ENCODE results near the gene PDLIM7. TPM values are rescaled to one million over a fixed set of nuclear protein-coding genes. Genes with fewer than 3 reads are reported as not detected.

Gene PDLIM7
- total and polyA plus RNA-seq, 2 of the 8 experiments (the other 6 are each of a cell fraction or from before 2014, with no cell fraction given): 67.3 to 94.2 TPM

- H3K14ac ChIP-seq (ENCODE audit: insufficient read length): no peak within 1 kb of the TSS
- H2BK5ac ChIP-seq (ENCODE audit: low read depth, low read length): peak within 1 kb of the TSS; percentile 71
- no peak within 1 kb of the TSS; the same call in 1 of the 2 replicates for H2BK12ac ChIP-seq (ENCODE audit: low read depth, low read length)
- H3K23me2 ChIP-seq (ENCODE audit: low read depth, low read length): no peaks in the 10 kb centered on the region
- 85% methylated on average over 13 of the region's 20 CpGs; no CpG with 5 or more reads in 1 of the 2 experiments for WGBS, 2 experiments (ENCODE audit: extremely low coverage in 1 of 2, insufficient coverage in 1 of 2, insufficient read length in 1 of 2, insufficient replicate concordance in 2 of 2, low coverage in 1 of 2, low lambda C conversion rate in 2 of 2, missing lambda C conversion rate in 1 of 2)
- DNase-seq (ENCODE audit: low read depth in 1 of 2, low spot score in 2 of 2) (no peak), FAIRE-seq (no peak)
- H2BK120ac ChIP-seq (replicated peaks; ENCODE audit: low read depth, low read length): no peak within 1 kb of the TSS
- H3K18ac ChIP-seq (ENCODE audit: extremely low read depth, low read length): no peak within 1 kb of the TSS
- H4K20me1 ChIP-seq (replicated peaks in 1 of 2; ENCODE audit: control insufficient read depth in 1 of 2, insufficient read depth in 2 of 2, low read length in 2 of 2): peaks cover 0 to 17% of the 10 kb centered on the region in 2 experiments
- ChIA-PET POLR2A (ENCODE audit: partially characterized antibody) (interaction anchor here (1.5 to 65.5 kb wide), 4 partner anchors 10 to 44 kb away, joined by 3 to 3349 read pairs (median 7); partner anchors contain the start of genes DBN1, FAM193B, PDLIM7 and PRR7), CTCF (ENCODE audit: partially characterized antibody) (interaction anchor here (0.6 to 20.8 kb wide), 7 partner anchors 9 to 743 kb away, joined by 3 to 306 read pairs (median 3); partner anchors contain the start of gene PDLIM7)
- no peak within 1 kb of the TSS for H4K5ac ChIP-seq (ENCODE audit: insufficient read length, low read depth, low read length)
- no peak within 1 kb of the TSS for H2AFZ ChIP-seq (ENCODE audit: low read length)
- H3K4me3 ChIP-seq (ENCODE audit: extremely low read depth in 1 of 4, insufficient read depth in 2 of 4, low read depth in 3 of 4, low read length in 4 of 4): no peak within 1 kb of the TSS
- no peaks in the 10 kb centered on the region for H3K9me3 ChIP-seq (ENCODE audit: insufficient read depth in 2 of 2, low read depth in 1 of 2, low read length in 1 of 2)
- H4K91ac ChIP-seq (replicated peaks; ENCODE audit: insufficient read length, low read length): no peak within 1 kb of the TSS
- H3K56ac ChIP-seq (replicated peaks; ENCODE audit: insufficient read length, low read depth, low read length): no peak within 1 kb of the TSS
- H3K9ac ChIP-seq (replicated peaks in 1 of 4; ENCODE audit: extremely low read depth in 1 of 4, low read depth in 3 of 4, low read length in 3 of 4): no peak within 1 kb of the TSS
- no peaks in the 10 kb centered on the region for H3K79me2 ChIP-seq (ENCODE audit: control insufficient read depth in 1 of 2, insufficient read depth in 2 of 2, low read length in 2 of 2)
- no peak within 1 kb of the TSS for H3K4ac ChIP-seq (replicated peaks; ENCODE audit: insufficient read length, low read depth, low read length)
- H3K4me2 ChIP-seq (ENCODE audit: insufficient read depth in 1 of 2, low read depth in 2 of 2, low read length in 2 of 2): no peak within 1 kb of the TSS
- no peak within 1 kb of the TSS for H3K23ac ChIP-seq (ENCODE audit: insufficient read length)
- 0 out of 2 replicates have a peak within 1 kb of the TSS, but pooled peaks have one; percentile 75 for H2AK5ac ChIP-seq (ENCODE audit: low read depth, low read length)
- no peaks in the 10 kb centered on the region for H3K27me3 ChIP-seq (replicated peaks in 1 of 4; ENCODE audit: control insufficient read depth in 3 of 4, extremely low read depth in 1 of 4, insufficient read depth in 3 of 4, low read length in 3 of 4)
- peak within 1 kb of the TSS; percentile 89; the same call in 1 of the 2 replicates for H4K8ac ChIP-seq (ENCODE audit: extremely low read depth, insufficient read depth, low read length)
- H3K27ac ChIP-seq (ENCODE audit: low read depth, low read length): no peak within 1 kb of the TSS
- peaks cover 19 to 39% (median 36%) of the 10 kb centered on the region in 4 experiments for H3K36me3 ChIP-seq (ENCODE audit: control insufficient read depth in 2 of 4, insufficient read depth in 4 of 4, low read length in 3 of 4)
- no peak within 1 kb of the TSS for H2BK20ac ChIP-seq (ENCODE audit: low read length)
- no peaks in the 10 kb centered on the region for H3K79me1 ChIP-seq (ENCODE audit: low read depth, low read length)
- 0 out of 2 replicates have a peak within 1 kb of the TSS, but pooled peaks have one; percentile 29 for H2BK15ac ChIP-seq (ENCODE audit: low read length)
- no peak for TF ChIP-seq NANOG (IDR thresholded peaks at IDR 0.05; ENCODE audit: insufficient read depth, low read depth, low read length, poor library complexity, severe bottlenecking)
- TF ChIP-seq TEAD4 (IDR thresholded peaks at IDR 0.05; ENCODE audit: low read depth, low read length): no peak
- peak; percentile 6; the same call in 1 of the 2 replicates for TF ChIP-seq MAFK (IDR thresholded peaks at IDR 0.05; ENCODE audit: low read depth, low read length)
- TF ChIP-seq BCL11A (IDR thresholded peaks at IDR 0.05; ENCODE audit: low read depth in 2 of 2, low read length in 2 of 2): no peak
- TF ChIP-seq CEBPB (IDR thresholded peaks at IDR 0.05; ENCODE audit: low read depth, low read length): no peak
- peaks cover 0 to 12% (median 9%) of the 10 kb centered on the region in 4 experiments; a peak in 5 of 7 replicates for H3K4me1 ChIP-seq (replicated peaks in 1 of 4; ENCODE audit: control insufficient read depth in 3 of 4, insufficient read depth in 4 of 4, low read length in 3 of 4)
Measured at GRCh38 chr5:177509381-177509951, 12.1 kb upstream of the PDLIM7 start, which contains the start of gene DOK3. Gene DOK3 (minus strand): TSS chr5:177509826. CDS start chr5:177509540, 286 bp downstream.

Measured in H1 (cell line).